Lower lobe of right lung (tissue), 2 donors: ENCODE data around the gene OBSL1. TPM values are rescaled to one million over a fixed set of nuclear protein-coding genes. Genes with fewer than 3 reads are reported as not detected.

Experiments
- ATAC-seq, 2 donors: fragments of 200-7000 bp; cut with Tn5 transposase; one replicate each; pipeline ENCODE4 v1.9.1; 2020 to 2022; ENCODE audit warnings: mild to moderate bottlenecking in 2 of 2, moderate library complexity in 2 of 2
- DNase-seq: peaks from one replicate; pipeline ENCODE4 v3.0.0-alpha.2; 2020
- H3K27ac ChIP-seq: fragments of 200-600 bp; one replicate; pipeline ENCODE4 v1.8.0; 2022
- H3K27me3 ChIP-seq: fragments of 200-600 bp; one replicate; pipeline ENCODE4 v1.8.0; 2022; ENCODE audit warnings: low read depth
- H3K36me3 ChIP-seq: fragments of 200-600 bp; one replicate; pipeline ENCODE4 v1.8.0; 2022; ENCODE audit warnings: mild to moderate bottlenecking
- H3K4me1 ChIP-seq: fragments of 200-600 bp; one replicate; pipeline ENCODE4 v1.8.0; 2022
- H3K4me3 ChIP-seq: fragments of 200-600 bp; one replicate; pipeline ENCODE4 v1.8.0; 2022; ENCODE audit warnings: mild to moderate bottlenecking
- H3K9me3 ChIP-seq: fragments of 200-600 bp; one replicate; pipeline ENCODE4 v1.8.0; 2022
- intact Hi-C: fragments of 100-400 bp; cut with DNase I; formaldehyde crosslinking; loops from one replicate; pipeline ENCODE4 v1.11.0; 2022
- total RNA-seq: library from RNA; stranded (reverse); fragmentation: NEBNext Ultra II Directional; extraction: Animal tissue kit (Norgen Biotek cat#: 25700); gene quantifications from one replicate; pipeline ENCODE4 v1.2.1, GENCODE V29; 2021
- TF ChIP-seq, protein P1 (sequence below): fragments of 200-600 bp; IDR thresholded peaks from one replicate; pipeline ENCODE4 v1.8.0; 2022; ENCODE audit warnings: antibody characterized with exemption, mild to moderate bottlenecking
- donor health status: DM: no; HTN: yes; CAD: no; lungs with severe emphysema.

The OBSL1 gene
- total RNA-seq, 1 donor from 2014 or later, result 49.4 TPM

DNA sequence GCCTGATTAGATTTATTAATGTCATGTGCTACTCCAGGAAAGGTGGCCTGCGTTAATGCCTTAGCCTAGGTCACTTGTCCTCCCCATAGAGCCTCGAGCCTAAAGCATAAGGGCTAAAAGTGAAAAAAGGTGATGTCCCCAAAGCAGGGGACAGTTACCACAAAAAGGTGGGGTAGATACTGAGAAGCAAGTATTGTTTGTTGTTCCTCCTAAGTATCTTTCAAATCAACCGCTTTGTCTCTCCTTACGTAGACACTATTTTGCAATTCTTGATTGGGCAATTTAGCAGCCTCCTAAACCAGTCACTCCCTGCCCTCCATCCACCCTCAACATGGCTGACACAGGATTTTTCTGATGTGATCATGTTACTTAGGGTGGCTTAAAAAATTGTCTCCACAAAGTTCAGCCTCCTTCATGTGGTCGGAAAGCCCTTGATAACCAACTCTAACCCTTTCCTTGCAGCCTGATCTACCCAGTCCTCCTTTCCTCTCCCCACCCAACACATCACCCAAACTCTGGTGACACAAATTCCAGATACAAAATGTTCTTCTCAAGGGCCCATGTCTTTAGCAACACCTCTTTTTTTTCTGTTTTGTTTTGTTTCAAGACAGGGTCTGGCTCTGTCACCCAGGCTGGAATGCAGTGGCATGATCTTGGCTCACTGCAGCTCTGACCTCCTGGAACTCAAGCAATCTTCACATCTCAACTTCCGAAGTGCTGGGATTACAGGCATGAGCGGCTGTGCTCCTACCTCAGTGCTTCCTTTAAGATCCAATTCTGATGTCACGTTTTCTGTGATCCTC is 7.7 kb upstream of the OBSL1 start:
- H3K9me3 ChIP-seq, result no peaks in the 10 kb centered on the region
- peak overlapping the region; percentile 19 for H3K27ac ChIP-seq
- no peak for DNase-seq
- H3K36me3 ChIP-seq, result no peaks in the 10 kb centered on the region
- TF ChIP-seq, protein P1, sequence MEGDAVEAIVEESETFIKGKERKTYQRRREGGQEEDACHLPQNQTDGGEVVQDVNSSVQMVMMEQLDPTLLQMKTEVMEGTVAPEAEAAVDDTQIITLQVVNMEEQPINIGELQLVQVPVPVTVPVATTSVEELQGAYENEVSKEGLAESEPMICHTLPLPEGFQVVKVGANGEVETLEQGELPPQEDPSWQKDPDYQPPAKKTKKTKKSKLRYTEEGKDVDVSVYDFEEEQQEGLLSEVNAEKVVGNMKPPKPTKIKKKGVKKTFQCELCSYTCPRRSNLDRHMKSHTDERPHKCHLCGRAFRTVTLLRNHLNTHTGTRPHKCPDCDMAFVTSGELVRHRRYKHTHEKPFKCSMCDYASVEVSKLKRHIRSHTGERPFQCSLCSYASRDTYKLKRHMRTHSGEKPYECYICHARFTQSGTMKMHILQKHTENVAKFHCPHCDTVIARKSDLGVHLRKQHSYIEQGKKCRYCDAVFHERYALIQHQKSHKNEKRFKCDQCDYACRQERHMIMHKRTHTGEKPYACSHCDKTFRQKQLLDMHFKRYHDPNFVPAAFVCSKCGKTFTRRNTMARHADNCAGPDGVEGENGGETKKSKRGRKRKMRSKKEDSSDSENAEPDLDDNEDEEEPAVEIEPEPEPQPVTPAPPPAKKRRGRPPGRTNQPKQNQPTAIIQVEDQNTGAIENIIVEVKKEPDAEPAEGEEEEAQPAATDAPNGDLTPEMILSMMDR, result no peak
- intact Hi-C loops, result no loop called here
- peaks cover 5% of the 10 kb centered on the region for H3K27me3 ChIP-seq
- ATAC-seq, result peak; percentile 67 to 70
- no peak overlapping the region for H3K4me3 ChIP-seq
- no peaks in the 10 kb centered on the region for H3K4me1 ChIP-seq

DNA sequence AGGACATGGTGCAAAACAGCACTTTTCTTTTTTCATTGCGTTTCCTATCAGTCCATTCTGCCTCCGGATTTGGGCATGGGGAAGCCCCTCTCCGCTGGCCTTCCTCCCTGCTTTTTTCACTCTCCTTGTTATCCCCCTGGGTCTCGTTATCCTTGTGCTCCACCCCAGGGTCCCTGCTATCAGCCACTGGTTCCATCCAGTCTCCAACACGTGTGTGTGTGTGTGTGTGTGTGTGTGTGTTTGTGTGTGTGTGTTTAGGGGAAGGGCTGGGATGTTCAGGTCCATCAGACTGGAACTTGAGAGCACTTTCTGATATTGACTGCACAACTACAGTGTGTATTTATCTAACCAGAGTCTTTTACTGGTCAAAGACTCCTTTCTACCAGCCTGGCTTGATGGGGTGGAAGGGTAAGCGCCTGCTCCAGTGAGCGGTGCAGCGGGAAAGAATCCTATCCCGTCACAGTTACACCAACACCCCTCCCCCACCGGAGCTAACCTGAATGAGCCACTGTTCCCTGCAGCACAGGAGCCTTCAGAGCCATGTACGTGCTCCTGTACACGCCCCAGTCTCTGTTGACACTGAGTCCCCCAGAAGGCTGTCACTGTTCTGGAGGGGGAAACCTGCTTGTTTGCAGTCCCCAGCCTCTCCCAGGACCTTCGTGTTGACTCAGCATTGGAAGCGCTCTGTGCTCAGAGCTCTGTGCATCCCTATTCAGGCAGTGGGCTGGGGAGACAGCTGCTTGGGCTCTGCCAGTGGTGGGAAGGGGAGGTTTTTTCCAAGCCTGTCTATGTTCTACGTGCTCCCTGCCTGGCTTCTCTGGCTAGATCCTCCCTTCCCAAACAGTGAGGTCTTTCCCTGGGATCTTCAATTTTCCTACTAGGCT is 5.4 kb upstream of the OBSL1 start:
- Histone ChIP-seq H3K27ac (no peak overlapping the region), H3K4me1 (no peaks in the 10 kb centered on the region), H3K27me3 (peaks cover 11% of the 10 kb centered on the region), H3K4me3 (no peak overlapping the region), H3K36me3 (no peaks in the 10 kb centered on the region), H3K9me3 (no peaks in the 10 kb centered on the region)
- TF ChIP-seq, protein P1, result no peak
- DNase-seq, result no peak
- intact Hi-C loops, result no loop called here
- no peak for ATAC-seq

DNA sequence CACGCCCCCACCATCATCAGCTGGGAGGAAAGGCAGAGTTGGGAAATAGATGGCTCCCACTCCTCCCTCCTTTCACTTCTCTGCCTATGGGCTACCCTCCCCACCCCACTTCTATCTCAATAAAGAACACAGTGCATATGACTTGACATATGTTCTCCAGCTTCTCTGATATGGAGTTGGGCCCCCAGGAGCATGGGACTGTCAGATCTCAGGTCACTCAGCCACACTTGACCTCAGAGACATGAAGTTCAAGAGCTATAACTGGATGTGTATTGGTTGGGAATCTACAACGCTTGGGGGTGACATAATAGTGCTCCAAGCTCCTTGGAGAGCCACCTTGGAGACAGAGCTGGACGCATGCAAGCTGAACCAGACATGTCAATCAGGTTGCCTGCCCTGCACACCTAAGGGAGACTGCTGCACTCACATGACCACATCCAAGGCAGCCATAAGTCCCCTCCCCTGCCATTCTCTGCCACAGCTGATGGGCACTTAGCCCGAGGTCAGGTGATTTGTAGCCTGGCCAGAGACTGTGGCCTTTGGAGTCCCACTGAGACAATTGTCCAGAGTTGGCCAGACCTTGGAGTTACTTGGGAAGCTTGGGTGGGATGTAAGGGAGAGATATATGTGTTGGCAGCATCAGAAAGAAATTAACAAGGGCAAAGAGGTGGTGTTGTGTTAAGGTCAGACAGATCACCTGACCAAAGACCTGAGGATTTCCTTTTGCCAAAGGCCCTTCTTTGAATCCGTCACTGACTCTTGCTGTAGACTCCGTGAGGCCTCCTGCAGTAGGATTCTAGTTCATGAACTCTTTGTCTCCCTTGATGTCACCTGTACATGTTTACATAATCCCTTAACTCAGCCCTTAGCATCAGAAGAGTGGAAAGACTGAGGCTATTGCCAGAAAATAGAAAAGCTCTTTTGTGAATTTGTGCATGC is 4.5 kb upstream of the OBSL1 start:
- Histone ChIP-seq H3K27me3 (peaks cover 11% of the 10 kb centered on the region), H3K9me3 (no peaks in the 10 kb centered on the region), H3K4me3 (no peak overlapping the region), H3K36me3 (no peaks in the 10 kb centered on the region), H3K4me1 (no peaks in the 10 kb centered on the region), H3K27ac (no peak overlapping the region)
- DNase-seq (no peak), ATAC-seq (no peak)
- intact Hi-C loops, result no loop called here
- TF ChIP-seq, protein P1, result no peak

DNA sequence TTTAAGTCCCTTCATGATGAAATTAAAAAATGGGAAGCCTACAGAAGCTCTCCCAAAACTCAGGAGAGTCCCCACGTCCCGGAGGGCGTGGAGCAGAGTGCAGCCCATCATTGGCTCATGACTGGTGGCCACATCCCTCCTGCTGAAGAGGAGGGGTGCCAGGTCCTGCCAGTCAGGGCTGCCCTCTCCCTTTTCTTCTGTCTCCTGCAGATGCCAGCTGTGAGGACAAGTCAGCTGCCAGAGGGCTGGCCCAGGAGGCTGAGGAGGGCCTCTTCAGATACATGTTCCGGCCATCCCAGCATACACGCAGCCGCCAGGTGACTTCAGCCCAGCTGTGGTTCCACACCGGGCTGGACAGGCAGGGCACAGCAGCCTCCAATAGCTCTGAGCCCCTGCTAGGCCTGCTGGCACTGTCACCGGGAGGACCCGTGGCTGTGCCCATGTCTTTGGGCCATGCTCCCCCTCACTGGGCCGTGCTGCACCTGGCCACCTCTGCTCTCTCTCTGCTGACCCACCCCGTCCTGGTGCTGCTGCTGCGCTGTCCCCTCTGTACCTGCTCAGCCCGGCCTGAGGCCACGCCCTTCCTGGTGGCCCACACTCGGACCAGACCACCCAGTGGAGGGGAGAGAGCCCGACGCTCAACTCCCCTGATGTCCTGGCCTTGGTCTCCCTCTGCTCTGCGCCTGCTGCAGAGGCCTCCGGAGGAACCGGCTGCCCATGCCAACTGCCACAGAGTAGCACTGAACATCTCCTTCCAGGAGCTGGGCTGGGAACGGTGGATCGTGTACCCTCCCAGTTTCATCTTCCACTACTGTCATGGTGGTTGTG is 3.4 kb upstream of the OBSL1 start:
- Histone ChIP-seq H3K27me3 (peaks cover 19% of the 10 kb centered on the region), H3K9me3 (no peaks in the 10 kb centered on the region), H3K27ac (no peak overlapping the region), H3K4me3 (no peak overlapping the region), H3K4me1 (peaks cover 7% of the 10 kb centered on the region), H3K36me3 (no peaks in the 10 kb centered on the region)
- intact Hi-C loops, result no loop called here
- no peak for DNase-seq
- TF ChIP-seq, protein P1, result no peak
- ATAC-seq, result no peak
